ENCODE data around the gene ATRX. TPM values are rescaled to one million over a fixed set of nuclear protein-coding genes. Genes with fewer than 3 reads are reported as not detected.

The ATRX gene
- total and polyA plus RNA-seq, 2 donors (not counting 3 experiments of a cell fraction or from before 2014, with no cell fraction given) = 23.5 to 101 TPM

DNA sequence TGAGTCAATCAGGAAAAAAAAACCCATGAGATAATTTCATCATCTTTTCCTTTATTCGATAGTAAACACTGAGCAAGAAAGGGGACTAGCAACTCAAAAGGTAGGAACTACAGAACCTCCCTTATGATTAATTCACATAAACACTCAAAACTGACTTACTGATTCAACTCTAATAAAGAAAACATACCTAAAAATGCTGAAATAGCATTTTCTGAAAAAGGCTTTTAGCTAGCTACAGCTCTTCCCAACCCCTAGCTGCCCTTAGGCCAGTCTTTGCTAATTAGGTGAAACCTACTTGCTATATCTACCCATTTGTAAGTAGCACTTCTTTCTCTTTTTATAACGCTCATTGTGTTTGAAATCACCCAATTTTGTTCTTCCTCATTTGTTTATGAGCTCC lies 150.6 kb downstream of the ATRX start:
- Histone ChIP-seq H3K27ac (ENCODE audit: insufficient read depth, low read depth, low read length) (no peak overlapping the region), H2AFZ (ENCODE audit: low read depth, low read length) (no peak overlapping the region), H3K27me3 (ENCODE audit: control insufficient read depth in 2 of 2, insufficient read depth in 2 of 2, low read length in 2 of 2) (no peaks in the 10 kb centered on the region), H3K4me3 (replicated peaks in 1 of 3; ENCODE audit: insufficient read depth in 1 of 3, low read depth in 1 of 3, low read length in 3 of 3) (no peak overlapping the region), H4K20me1 (replicated peaks; ENCODE audit: control insufficient read depth, extremely low read depth, insufficient read depth, low read length) (no peaks in the 10 kb centered on the region), H3K9ac (replicated peaks; ENCODE audit: extremely low read depth, insufficient read depth, low read length) (no peak overlapping the region), H3K9me1 (replicated peaks; ENCODE audit: control insufficient read depth, extremely low read depth, insufficient read depth, low read length) (no peaks in the 10 kb centered on the region), H3K36me3 (ENCODE audit: control insufficient read depth in 2 of 2, extremely low read depth in 1 of 2, insufficient read depth in 2 of 2, low read length in 2 of 2) (no peaks in the 10 kb centered on the region), H3K9me3 (replicated peaks; ENCODE audit: control insufficient read depth, insufficient read depth, low read length) (no peaks in the 10 kb centered on the region), H3K4me1 (ENCODE audit: control insufficient read depth, extremely low read depth, insufficient read depth, low read length) (no peaks in the 10 kb centered on the region), H3K4me2 (ENCODE audit: insufficient read depth, low read length) (no peak overlapping the region), H3K79me2 (ENCODE audit: control insufficient read depth, insufficient read depth, low read length) (no peaks in the 10 kb centered on the region)
- ChIA-PET CTCF (no interaction called here), POLR2A (no interaction called here)
- TF ChIP-seq MYC (IDR thresholded peaks at IDR 0.05; ENCODE audit: low read depth, low read length) = no peak
- TF ChIP-seq JUN (IDR thresholded peaks at IDR 0.05; ENCODE audit: borderline replicate concordance, insufficient read depth, insufficient read length, low read depth) = no peak
- TF ChIP-seq EZH2 (IDR thresholded peaks at IDR 0.05; ENCODE audit: borderline replicate concordance, low read depth, low read length, severe bottlenecking) = no peak
- TF ChIP-seq POLR2AphosphoS5 (IDR thresholded peaks at IDR 0.05; ENCODE audit: insufficient read depth, low read depth, low read length) = no peak
- TF ChIP-seq, protein P1, sequence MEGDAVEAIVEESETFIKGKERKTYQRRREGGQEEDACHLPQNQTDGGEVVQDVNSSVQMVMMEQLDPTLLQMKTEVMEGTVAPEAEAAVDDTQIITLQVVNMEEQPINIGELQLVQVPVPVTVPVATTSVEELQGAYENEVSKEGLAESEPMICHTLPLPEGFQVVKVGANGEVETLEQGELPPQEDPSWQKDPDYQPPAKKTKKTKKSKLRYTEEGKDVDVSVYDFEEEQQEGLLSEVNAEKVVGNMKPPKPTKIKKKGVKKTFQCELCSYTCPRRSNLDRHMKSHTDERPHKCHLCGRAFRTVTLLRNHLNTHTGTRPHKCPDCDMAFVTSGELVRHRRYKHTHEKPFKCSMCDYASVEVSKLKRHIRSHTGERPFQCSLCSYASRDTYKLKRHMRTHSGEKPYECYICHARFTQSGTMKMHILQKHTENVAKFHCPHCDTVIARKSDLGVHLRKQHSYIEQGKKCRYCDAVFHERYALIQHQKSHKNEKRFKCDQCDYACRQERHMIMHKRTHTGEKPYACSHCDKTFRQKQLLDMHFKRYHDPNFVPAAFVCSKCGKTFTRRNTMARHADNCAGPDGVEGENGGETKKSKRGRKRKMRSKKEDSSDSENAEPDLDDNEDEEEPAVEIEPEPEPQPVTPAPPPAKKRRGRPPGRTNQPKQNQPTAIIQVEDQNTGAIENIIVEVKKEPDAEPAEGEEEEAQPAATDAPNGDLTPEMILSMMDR (IDR thresholded peaks at IDR 0.05; ENCODE audit: extremely low read depth in 1 of 2, insufficient read depth in 1 of 2, low read depth in 1 of 2, low read length in 2 of 2) = no peak
- TF ChIP-seq POLR2A (IDR thresholded peaks at IDR 0.05; ENCODE audit: low read depth, low read length) = no peak
- no peak for TF ChIP-seq FOS (IDR thresholded peaks at IDR 0.05; ENCODE audit: borderline replicate concordance, insufficient read depth, low read length)
- intact Hi-C loops (cut with micrococcal nuclease) (no loop called here), dilution Hi-C loops (cut with MboI; ENCODE audit: extremely low pct_ligation_motif_present, low sequenced_read_pairs) (no loop called here)
- FAIRE-seq (no peak), DNase-seq (ENCODE audit: low read depth, low spot score) (no peak)
- BruUV-seq (replicated peaks) = no TSS peak
